ENCODE measurements around the gene TBCC.

TBCC gene

DNA sequence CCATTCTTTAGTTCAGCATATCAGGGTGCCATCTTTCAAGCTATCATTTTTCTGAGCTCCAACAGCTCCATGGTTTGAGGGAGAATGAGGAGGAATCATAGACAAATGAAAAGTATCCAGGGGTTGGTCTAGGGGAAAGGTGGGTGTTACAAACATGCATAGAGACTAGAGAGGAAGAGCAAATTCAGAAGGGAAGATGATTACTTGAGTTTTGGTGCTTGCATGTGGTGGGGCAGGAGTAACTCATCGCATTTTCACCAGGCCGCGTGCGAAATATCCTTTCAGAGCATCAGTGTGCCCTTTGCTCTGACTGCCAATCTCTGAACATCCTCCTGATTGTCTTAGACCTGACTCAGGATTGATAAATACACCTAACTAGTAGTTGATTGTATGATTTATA, 28.3 kb upstream of the TBCC start:
- no peak for ATAC-seq
- TF ChIP-seq, protein P1, sequence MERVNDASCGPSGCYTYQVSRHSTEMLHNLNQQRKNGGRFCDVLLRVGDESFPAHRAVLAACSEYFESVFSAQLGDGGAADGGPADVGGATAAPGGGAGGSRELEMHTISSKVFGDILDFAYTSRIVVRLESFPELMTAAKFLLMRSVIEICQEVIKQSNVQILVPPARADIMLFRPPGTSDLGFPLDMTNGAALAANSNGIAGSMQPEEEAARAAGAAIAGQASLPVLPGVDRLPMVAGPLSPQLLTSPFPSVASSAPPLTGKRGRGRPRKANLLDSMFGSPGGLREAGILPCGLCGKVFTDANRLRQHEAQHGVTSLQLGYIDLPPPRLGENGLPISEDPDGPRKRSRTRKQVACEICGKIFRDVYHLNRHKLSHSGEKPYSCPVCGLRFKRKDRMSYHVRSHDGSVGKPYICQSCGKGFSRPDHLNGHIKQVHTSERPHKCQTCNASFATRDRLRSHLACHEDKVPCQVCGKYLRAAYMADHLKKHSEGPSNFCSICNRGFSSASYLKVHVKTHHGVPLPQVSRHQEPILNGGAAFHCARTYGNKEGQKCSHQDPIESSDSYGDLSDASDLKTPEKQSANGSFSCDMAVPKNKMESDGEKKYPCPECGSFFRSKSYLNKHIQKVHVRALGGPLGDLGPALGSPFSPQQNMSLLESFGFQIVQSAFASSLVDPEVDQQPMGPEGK (CRISPR knock-in tag; IDR thresholded peaks at IDR 0.05; ENCODE audit: borderline replicate concordance) = no peak
- TF ChIP-seq TOX (CRISPR knock-in tag; IDR thresholded peaks at IDR 0.05; ENCODE audit: borderline replicate concordance) = no peak
- TF ChIP-seq ZFP30 (CRISPR knock-in tag; IDR thresholded peaks at IDR 0.05) = no peak
- no peak for TF ChIP-seq ARNTL (CRISPR knock-in tag; IDR thresholded peaks at IDR 0.05; ENCODE audit: borderline replicate concordance, low read depth)
- TF ChIP-seq, protein P2, sequence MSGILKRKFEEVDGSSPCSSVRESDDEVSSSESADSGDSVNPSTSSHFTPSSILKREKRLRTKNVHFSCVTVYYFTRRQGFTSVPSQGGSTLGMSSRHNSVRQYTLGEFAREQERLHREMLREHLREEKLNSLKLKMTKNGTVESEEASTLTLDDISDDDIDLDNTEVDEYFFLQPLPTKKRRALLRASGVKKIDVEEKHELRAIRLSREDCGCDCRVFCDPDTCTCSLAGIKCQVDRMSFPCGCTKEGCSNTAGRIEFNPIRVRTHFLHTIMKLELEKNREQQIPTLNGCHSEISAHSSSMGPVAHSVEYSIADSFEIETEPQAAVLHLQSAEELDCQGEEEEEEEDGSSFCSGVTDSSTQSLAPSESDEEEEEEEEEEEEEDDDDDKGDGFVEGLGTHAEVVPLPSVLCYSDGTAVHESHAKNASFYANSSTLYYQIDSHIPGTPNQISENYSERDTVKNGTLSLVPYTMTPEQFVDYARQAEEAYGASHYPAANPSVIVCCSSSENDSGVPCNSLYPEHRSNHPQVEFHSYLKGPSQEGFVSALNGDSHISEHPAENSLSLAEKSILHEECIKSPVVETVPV (CRISPR knock-in tag; IDR thresholded peaks at IDR 0.05) = no peak
- TF ChIP-seq, protein P3, sequence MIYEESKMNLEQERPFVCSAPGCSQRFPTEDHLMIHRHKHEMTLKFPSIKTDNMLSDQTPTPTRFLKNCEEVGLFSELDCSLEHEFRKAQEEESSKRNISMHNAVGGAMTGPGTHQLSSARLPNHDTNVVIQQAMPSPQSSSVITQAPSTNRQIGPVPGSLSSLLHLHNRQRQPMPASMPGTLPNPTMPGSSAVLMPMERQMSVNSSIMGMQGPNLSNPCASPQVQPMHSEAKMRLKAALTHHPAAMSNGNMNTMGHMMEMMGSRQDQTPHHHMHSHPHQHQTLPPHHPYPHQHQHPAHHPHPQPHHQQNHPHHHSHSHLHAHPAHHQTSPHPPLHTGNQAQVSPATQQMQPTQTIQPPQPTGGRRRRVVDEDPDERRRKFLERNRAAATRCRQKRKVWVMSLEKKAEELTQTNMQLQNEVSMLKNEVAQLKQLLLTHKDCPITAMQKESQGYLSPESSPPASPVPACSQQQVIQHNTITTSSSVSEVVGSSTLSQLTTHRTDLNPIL (CRISPR knock-in tag; IDR thresholded peaks at IDR 0.05; ENCODE audit: low read depth) = no peak
- TF ChIP-seq CSDC2 (CRISPR knock-in tag; IDR thresholded peaks at IDR 0.05) = no peak
- no peak for TF ChIP-seq ZNF565 (CRISPR knock-in tag; conservative IDR thresholded peaks at IDR 0.05; ENCODE audit: low read depth)
- TF ChIP-seq RARB (CRISPR knock-in tag; IDR thresholded peaks at IDR 0.05) = no peak
- TF ChIP-seq ZNF70 (CRISPR knock-in tag; IDR thresholded peaks at IDR 0.05) = no peak
- no peak for TF ChIP-seq OSR1 (CRISPR knock-in tag; IDR thresholded peaks at IDR 0.05)
- TF ChIP-seq BACH2 (CRISPR knock-in tag; IDR thresholded peaks at IDR 0.05; ENCODE audit: borderline replicate concordance) = no peak
- TF ChIP-seq, protein P4, sequence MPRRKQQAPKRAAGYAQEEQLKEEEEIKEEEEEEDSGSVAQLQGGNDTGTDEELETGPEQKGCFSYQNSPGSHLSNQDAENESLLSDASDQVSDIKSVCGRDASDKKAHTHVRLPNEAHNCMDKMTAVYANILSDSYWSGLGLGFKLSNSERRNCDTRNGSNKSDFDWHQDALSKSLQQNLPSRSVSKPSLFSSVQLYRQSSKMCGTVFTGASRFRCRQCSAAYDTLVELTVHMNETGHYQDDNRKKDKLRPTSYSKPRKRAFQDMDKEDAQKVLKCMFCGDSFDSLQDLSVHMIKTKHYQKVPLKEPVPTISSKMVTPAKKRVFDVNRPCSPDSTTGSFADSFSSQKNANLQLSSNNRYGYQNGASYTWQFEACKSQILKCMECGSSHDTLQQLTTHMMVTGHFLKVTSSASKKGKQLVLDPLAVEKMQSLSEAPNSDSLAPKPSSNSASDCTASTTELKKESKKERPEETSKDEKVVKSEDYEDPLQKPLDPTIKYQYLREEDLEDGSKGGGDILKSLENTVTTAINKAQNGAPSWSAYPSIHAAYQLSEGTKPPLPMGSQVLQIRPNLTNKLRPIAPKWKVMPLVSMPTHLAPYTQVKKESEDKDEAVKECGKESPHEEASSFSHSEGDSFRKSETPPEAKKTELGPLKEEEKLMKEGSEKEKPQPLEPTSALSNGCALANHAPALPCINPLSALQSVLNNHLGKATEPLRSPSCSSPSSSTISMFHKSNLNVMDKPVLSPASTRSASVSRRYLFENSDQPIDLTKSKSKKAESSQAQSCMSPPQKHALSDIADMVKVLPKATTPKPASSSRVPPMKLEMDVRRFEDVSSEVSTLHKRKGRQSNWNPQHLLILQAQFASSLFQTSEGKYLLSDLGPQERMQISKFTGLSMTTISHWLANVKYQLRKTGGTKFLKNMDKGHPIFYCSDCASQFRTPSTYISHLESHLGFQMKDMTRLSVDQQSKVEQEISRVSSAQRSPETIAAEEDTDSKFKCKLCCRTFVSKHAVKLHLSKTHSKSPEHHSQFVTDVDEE (CRISPR knock-in tag; IDR thresholded peaks at IDR 0.05) = no peak
- TF ChIP-seq ISL1 (CRISPR knock-in tag; IDR thresholded peaks at IDR 0.05) = no peak
- TF ChIP-seq PPARA (CRISPR knock-in tag; IDR thresholded peaks at IDR 0.05; ENCODE audit: borderline replicate concordance) = no peak

DNA sequence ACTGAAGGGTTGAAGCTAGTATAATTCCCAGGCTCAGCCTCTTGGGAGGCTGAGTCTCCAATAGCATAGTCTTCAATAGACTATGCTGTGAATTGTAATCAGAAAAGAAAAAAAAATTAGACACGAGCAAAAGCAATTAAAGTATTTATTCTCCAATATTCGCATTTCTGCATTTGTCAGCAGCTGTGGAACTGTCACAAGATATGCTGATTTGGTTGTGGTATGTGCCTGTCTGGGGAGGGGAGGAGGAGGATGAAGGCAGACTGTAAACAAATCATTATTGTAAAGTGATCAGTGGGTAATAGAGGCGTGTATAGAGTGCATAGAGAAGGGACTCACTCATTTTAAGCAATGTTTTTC, 25.8 kb upstream of the TBCC start:
- ATAC-seq = no peak
- TF ChIP-seq, protein P2 (CRISPR knock-in tag; IDR thresholded peaks at IDR 0.05) = no peak
- TF ChIP-seq ISL1 (CRISPR knock-in tag; IDR thresholded peaks at IDR 0.05) = no peak
- no peak for TF ChIP-seq PPARA (CRISPR knock-in tag; IDR thresholded peaks at IDR 0.05; ENCODE audit: borderline replicate concordance)
- TF ChIP-seq ZFP3 (CRISPR knock-in tag; IDR thresholded peaks at IDR 0.05) = no peak
- no peak for TF ChIP-seq ESRRG (CRISPR knock-in tag; IDR thresholded peaks at IDR 0.05)

DNA sequence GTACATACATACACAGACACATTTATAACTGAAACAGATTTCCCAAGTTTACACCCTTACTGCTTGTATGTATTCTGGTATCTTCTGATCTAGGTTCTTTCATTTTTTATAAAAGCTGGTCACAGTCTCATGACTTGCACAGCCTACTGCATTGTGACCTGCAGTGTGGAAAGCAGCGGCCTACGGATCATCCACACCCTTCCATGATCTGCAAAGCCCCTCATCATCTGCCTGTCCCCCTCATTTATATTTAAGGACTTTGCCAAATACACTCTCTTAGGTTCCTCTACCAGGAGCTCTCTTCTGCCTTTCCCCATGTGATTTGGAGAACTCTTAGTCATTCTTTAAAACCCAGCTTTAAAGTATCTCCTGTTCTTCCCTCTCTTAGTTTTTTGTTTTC, 23.9 kb upstream of the TBCC start:
- ATAC-seq = no peak
- TF ChIP-seq ZNF70 (CRISPR knock-in tag; IDR thresholded peaks at IDR 0.05) = no peak
- TF ChIP-seq OSR1 (CRISPR knock-in tag; IDR thresholded peaks at IDR 0.05) = no peak
- no peak for TF ChIP-seq ZNF8 (CRISPR knock-in tag; IDR thresholded peaks at IDR 0.05)
- TF ChIP-seq ISL1 (CRISPR knock-in tag; IDR thresholded peaks at IDR 0.05) = no peak
- TF ChIP-seq RARB (CRISPR knock-in tag; IDR thresholded peaks at IDR 0.05) = no peak
- no peak for TF ChIP-seq ZNF565 (CRISPR knock-in tag; conservative IDR thresholded peaks at IDR 0.05; ENCODE audit: low read depth)
- TF ChIP-seq, protein P2 (CRISPR knock-in tag; IDR thresholded peaks at IDR 0.05) = no peak
- no peak for TF ChIP-seq CSDC2 (CRISPR knock-in tag; IDR thresholded peaks at IDR 0.05)
- TF ChIP-seq TCF4 (CRISPR knock-in tag; IDR thresholded peaks at IDR 0.05; ENCODE audit: borderline replicate concordance) = no peak
- no peak for TF ChIP-seq ESRRG (CRISPR knock-in tag; IDR thresholded peaks at IDR 0.05)
- TF ChIP-seq, protein P4 (CRISPR knock-in tag; IDR thresholded peaks at IDR 0.05) = no peak
- no peak for TF ChIP-seq TOX (CRISPR knock-in tag; IDR thresholded peaks at IDR 0.05; ENCODE audit: borderline replicate concordance)
- TF ChIP-seq SNAI2 (CRISPR knock-in tag; IDR thresholded peaks at IDR 0.05) = no peak
- TF ChIP-seq ZC3H10 (CRISPR knock-in tag; IDR thresholded peaks at IDR 0.05) = no peak
- TF ChIP-seq, protein P5, sequence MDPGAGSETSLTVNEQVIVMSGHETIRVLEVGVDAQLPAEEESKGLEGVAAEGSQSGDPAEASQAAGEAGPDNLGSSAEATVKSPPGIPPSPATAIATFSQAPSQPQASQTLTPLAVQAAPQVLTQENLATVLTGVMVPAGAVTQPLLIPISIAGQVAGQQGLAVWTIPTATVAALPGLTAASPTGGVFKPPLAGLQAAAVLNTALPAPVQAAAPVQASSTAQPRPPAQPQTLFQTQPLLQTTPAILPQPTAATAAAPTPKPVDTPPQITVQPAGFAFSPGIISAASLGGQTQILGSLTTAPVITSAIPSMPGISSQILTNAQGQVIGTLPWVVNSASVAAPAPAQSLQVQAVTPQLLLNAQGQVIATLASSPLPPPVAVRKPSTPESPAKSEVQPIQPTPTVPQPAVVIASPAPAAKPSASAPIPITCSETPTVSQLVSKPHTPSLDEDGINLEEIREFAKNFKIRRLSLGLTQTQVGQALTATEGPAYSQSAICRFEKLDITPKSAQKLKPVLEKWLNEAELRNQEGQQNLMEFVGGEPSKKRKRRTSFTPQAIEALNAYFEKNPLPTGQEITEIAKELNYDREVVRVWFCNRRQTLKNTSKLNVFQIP (CRISPR knock-in tag; IDR thresholded peaks at IDR 0.05; ENCODE audit: borderline replicate concordance, low read depth) = no peak
- TF ChIP-seq ARNTL (CRISPR knock-in tag; IDR thresholded peaks at IDR 0.05; ENCODE audit: borderline replicate concordance, low read depth) = no peak
